Measurements from ENCODE around the gene TMEM132C. TPM values are rescaled to one million over a fixed set of nuclear protein-coding genes. Genes with fewer than 3 reads are reported as not detected.
"Not testable (repeated sequence)": the region's sequence is repeated elsewhere in the genome, so short reads cannot be mapped to it uniquely, and the experiment has no call there.

Gene TMEM132C
- total RNA-seq, result not detected in 2 replicates

DNA sequence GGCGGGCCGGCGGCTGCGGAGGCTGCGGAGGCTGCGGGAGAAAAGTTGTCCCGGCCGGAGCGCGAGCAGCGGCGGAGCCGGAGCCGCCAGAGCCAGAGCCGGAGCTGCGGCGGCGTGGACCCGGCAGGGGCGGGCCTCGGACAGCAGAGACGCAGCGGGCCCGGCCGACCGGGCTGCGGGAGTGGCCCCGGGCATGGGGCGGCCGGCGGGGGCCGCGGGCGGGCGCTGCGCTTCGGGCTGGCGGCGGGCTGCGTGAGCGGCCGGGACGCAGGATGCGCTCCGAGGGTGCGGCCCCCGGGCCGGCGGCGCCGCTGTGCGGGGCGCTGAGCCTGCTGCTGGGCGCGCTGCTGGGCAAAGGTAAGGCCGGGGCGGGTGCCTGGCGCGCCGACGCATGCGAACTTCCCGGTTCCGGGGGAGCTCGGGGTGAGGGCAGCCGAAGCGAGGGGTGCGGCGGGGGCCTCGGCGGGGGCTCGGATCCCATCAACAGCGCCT is at the start of gene TMEM132C:
Gene TMEM132C (plus strand): TSS at position 40 of the 492 bp plus-strand sequence. CDS start 233 bp downstream, at position 273.
- intact Hi-C loops (cut with micrococcal nuclease), result no loop called here

DNA sequence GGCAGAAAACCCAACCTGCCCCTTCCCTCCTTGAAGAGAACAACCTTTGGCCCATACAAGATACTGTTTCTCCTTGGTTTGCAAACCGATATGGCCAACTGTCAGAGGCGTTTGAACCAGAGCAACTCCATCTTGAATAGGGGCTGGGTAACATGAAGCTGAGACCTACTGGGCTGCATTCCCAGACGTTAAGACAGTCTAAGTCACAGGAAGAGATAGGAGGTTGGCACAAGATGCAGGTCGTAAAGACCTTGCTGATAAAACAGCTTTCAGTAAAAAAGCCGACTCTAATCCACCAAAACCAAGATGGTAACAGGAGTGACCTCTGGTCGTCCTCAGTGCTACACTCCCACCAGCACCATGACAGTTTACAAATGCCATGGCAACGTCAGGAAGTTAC is 42.7 kb upstream of the TMEM132C start:
- intact Hi-C loops (cut with micrococcal nuclease), result no loop called here

DNA sequence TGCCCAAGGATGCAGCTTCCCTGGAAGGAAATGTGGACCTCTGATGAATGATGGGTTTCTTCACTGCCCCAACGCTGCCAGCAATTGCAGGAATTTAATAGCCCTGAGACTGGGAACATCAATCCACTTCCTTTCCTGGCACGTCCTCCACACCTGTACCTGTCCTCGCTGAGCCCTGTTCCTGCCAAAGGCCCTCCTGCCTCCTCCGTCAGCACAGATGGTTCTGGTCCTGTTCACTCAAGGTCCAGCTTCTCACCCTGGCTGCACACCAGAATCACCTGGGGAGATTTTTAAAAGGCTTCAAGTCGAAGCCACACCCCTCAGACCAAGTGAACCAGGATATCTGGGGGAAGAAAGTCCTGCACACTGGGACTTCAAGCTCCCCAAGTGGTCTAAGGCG is 38.4 kb upstream of the TMEM132C start:
- intact Hi-C loops (cut with micrococcal nuclease), result no loop called here

GRCh38 chr12:128235635-128236417 is 31.1 kb upstream of the TMEM132C start:
- intact Hi-C loops (cut with micrococcal nuclease), result no loop called here

GRCh38 chr12:128236525-128236924 is 30.4 kb upstream of the TMEM132C start:
- intact Hi-C loops (cut with micrococcal nuclease), result no loop called here

DNA sequence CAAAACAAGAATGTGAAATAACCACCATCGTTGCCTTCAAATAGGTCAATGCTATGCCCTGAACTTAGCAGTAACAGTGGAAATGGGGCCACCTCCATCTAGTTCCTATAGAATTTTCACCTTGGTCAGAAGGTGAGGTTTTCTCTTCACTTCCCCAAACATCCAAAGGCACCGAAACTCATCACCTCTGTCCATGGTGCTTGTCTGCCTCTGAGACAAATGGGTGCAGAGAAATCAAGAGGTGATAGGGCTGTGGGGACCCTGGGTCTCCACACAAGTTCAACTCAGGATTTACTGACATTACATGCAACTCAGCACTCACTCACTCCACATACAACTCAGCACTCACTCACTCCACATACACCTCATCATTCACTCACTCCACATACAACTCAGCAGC is 26.2 kb upstream of the TMEM132C start:
- intact Hi-C loops (cut with micrococcal nuclease), result no loop called here

- intact Hi-C loops (cut with micrococcal nuclease), result no loop called here
These were observed 21.8 kb upstream of the TMEM132C start for GRCh38 chr12:128245121-128245520.

GRCh38 chr12:128245905-128246304 is 21.1 kb upstream of the TMEM132C start:
- intact Hi-C loops (cut with micrococcal nuclease), result no loop called here

GRCh38 chr12:128250096-128250495 is 16.9 kb upstream of the TMEM132C start:
- intact Hi-C loops (cut with micrococcal nuclease), result no loop called here

GRCh38 chr12:128253829-128254228 is 13.1 kb upstream of the TMEM132C start:
- intact Hi-C loops (cut with micrococcal nuclease), result not testable (repeated sequence)

GRCh38 chr12:128258866-128259555 is 8.0 kb upstream of the TMEM132C start:
- intact Hi-C loops (cut with micrococcal nuclease), result loop anchor here (1.0 kb wide), 1 partner anchor 128 kb away; no protein-coding TSS in a partner anchor

DNA sequence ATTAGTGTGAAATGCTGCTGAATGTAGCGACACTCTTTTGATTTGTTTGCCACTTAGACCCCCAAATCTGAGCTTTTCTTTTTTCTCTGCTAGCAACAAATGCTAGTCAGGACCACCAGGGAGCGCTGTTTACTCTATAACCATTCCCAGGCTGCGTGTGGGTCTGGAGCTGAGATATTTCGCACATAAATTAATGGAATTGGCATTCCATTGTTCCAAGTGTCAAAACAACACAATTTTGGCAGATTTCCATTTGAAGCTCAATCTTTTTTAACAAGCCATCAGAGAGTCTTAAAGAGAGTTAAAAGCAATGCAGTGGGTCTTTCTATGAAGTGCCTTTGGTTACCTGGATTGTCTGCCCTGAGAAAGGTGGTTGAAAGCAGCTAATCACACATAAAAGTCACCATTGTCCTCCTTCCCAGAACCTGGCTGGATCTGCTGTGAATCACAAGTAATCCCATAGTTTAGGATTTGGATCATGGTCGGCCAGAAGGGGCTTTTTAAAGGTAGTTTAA is 7.4 kb upstream of the TMEM132C start:
- intact Hi-C loops (cut with micrococcal nuclease), result loop anchor here (1.0 kb wide), 1 partner anchor 128 kb away; no protein-coding TSS in a partner anchor

GRCh38 chr12:128261757-128262156 is 5.2 kb upstream of the TMEM132C start:
- intact Hi-C loops (cut with micrococcal nuclease), result no loop called here

GRCh38 chr12:128265566-128265965 is 1.4 kb upstream of the TMEM132C start:
- intact Hi-C loops (cut with micrococcal nuclease), result no loop called here

DNA sequence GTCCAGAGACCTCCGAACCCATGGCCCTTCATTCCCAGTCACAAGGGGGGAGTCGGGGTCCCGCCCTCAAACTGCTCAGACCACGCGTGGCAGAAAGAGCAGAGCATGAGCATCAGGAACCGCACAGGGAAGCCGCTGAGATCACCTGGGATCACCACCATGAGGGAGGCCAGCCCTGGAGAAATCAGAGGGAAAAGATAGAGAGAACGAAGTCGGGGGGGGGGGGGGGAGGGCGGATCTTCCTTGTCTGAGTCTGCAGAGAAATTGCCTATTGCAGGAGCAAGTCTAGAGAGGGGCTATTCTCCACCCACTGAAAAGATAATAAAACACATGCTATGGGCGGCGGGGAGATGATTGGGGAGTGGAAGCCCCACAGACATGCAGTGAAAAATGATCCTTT is 884 bp upstream of the TMEM132C start:
- intact Hi-C loops (cut with micrococcal nuclease), result no loop called here

GRCh38 chr12:128266541-128267130 is 334 bp upstream of the TMEM132C start:
- intact Hi-C loops (cut with micrococcal nuclease), result no loop called here

DNA sequence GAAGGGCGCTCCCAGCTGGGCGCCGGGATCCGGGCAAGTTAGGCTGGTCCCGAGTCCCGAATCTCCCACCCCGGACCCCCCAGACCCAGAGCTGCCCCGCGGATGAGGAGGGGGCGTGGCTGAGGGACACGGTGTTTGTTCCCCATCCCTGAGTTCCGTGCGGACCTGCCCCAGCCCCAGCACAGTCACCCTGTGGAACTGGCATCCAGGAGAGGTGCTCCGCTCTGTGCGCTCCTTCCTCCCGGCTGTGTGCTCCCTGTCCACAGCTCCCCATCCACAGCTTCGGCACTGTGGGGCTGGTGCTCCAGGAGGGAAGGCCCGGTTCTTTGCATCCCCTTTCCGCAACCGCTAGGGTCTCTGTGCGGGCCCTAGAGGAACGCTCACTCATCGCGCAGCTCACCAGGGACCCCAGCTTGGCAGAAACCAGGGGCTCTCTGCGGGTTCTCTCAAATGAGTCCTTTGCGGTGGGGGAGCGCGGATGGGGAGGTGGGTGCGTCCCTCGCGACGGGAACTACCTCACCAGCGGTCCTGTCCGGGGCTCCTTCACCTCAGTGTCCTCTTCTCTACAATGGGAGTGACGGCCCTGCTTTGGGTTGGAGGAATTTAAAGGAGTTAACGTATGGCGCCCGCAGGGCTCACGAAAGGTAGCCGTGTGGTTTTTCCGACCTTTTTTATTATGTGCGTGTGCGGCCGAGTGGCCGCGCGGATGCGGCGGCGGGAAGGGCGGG is 845 bp downstream of the TMEM132C start:
- intact Hi-C loops (cut with micrococcal nuclease), result no loop called here

GRCh38 chr12:128268379-128268995 is 1.5 kb downstream of the TMEM132C start:
- intact Hi-C loops (cut with micrococcal nuclease), result no loop called here

DNA sequence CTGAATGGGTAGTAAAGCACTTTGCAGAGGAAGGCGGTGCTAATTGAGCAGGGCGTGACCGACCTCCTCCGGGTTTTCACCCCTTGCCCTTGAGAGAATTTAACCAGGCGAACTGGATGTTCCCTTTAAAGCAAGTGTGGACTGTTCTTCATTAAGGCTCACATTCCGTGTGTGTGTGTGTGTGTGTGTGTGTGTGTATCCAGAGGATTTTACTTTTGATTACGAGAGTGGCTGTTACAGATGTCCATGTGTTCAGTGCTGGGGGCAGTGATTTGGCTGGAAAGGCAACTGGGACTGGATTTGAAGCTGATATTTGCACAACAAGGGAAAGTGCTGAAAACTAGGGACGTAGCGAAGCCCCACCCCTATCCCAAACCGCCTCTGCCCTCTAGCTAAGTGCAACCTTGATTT is 2.2 kb downstream of the TMEM132C start:
- intact Hi-C loops (cut with micrococcal nuclease), result no loop called here

GRCh38 chr12:128276471-128276870 is 9.5 kb downstream of the TMEM132C start:
- intact Hi-C loops (cut with micrococcal nuclease), result no loop called here

GRCh38 chr12:128286970-128287369 is 20.0 kb downstream of the TMEM132C start:
- intact Hi-C loops (cut with micrococcal nuclease), result no loop called here

All from T-helper 1 cell treated with Interleukin-12 subunit alpha and Interleukin-12 subunit beta and Interleukin-4 antibody, amounts not matched to agents 30 ng/mL and 1 ng/mL, for 36 hours (primary cell).